Thymus (tissue), 11 donors: Measurements from ENCODE around the gene ARSB. TPM values are rescaled to one million over a fixed set of nuclear protein-coding genes. Genes with fewer than 3 reads are reported as not detected.
A peak's percentile ranks its signal among the peaks of the same experiment; 100 is the strongest.

Experiments
- DNase-seq, 9 donors: peaks; one replicate each; pipeline ENCODE4 v3.0.0-alpha.2; 2013; ENCODE audit warnings: low spot score in 9 of 9, low read depth in 6 of 9, missing footprints in 1 of 9
- H3K27ac ChIP-seq, 2 donors: one replicate each; pipeline ENCODE4 v1.5.1; 2013; ENCODE audit warnings: control low read depth in 1 of 2, low read depth in 1 of 2, low read length in 1 of 2, mild to moderate bottlenecking in 1 of 2, moderate library complexity in 1 of 2
- H3K27me3 ChIP-seq, 2 donors: one replicate each; pipeline ENCODE4 v1.5.1; 2013; ENCODE audit warnings: low read length in 1 of 2; ENCODE audit not compliant: control insufficient read depth in 2 of 2, insufficient read depth in 1 of 2
- H3K36me3 ChIP-seq, 2 donors: one replicate each; pipeline ENCODE4 v1.5.1; 2013; ENCODE audit warnings: low read length in 1 of 2, mild to moderate bottlenecking in 1 of 2, moderate library complexity in 1 of 2; ENCODE audit not compliant: control insufficient read depth in 2 of 2, insufficient read depth in 2 of 2
- H3K4me1 ChIP-seq, 2 donors: one replicate each; pipeline ENCODE4 v1.5.1; 2013; ENCODE audit warnings: low read length in 2 of 2; ENCODE audit not compliant: control insufficient read depth in 2 of 2, insufficient read depth in 2 of 2
- H3K4me3 ChIP-seq, 2 donors: one replicate each; pipeline ENCODE4 v1.5.1; 2013; ENCODE audit warnings: low read length in 2 of 2, control low read depth in 1 of 2, mild to moderate bottlenecking in 1 of 2
- H3K9me3 ChIP-seq, 2 donors: one replicate each; pipeline ENCODE4 v1.5.1; 2013; ENCODE audit warnings: low read length in 1 of 2, mild to moderate bottlenecking in 1 of 2; ENCODE audit not compliant: control insufficient read depth in 2 of 2, insufficient read depth in 1 of 2
- WGBS: extraction: QIAGEN DNeasy Blood & Tissue Kit; methylation state at CpG from one replicate; pipeline ENCODE4 v1.1.7; 2013; 5-methylcytosine and 5-hydroxymethylcytosine counted together
- polyA plus RNA-seq: library from polyadenylated mRNA; stranded (reverse); fragments of 200-250 nt; gene quantifications from one replicate; pipeline ENCODE4 v1.2.3, GENCODE V29; 2013
- total RNA-seq: library from RNA; stranded (reverse); fragments of 120-200 nt; gene quantifications from one replicate; pipeline ENCODE4 v1.2.4, GENCODE V29; 2013
- donor health status: healthy.

The ARSB gene
- total and polyA plus RNA-seq, 2 donors: 2.4 to 4.4 TPM

DNA sequence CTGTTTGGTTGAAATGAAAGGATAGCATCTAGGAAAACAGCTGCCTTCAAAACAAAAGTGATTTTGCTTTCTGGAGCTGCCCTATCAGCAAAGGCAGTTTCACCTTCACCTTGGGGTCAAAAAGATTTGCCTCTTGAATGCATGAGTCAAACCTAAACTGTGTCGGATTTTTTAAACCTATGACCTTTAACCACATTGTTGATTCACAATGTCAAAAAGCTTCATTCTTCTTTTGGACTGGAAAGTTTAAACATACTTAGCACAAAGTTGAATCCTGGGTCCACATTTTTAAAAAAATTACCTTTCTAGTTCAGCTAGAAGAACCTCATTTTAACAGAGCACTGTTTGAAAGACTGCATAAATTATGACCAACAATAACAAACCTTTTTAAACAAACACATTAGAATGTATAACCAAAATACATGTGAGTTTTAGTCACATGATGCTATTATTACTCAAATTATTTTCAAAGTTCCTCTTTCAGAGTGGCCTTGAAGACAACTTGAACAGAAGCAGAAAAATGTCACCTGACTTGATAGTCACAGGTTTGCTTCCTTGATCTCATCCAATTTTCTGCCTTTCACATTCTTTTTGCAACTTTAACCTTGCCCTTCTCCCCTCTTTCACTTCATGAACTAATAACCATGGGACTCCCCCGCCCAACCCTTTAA lies 226.8 kb downstream of the ARSB start:
- no peaks in the 10 kb centered on the region for H3K9me3 ChIP-seq
- WGBS: 90% methylated on average over 2 of the region's 2 CpGs
- DNase-seq: no peak
- H3K36me3 ChIP-seq: no peaks in the 10 kb centered on the region
- no peak overlapping the region for H3K4me3 ChIP-seq
- peaks cover 13 to 15% of the 10 kb centered on the region in 2 donors for H3K4me1 ChIP-seq
- no peaks in the 10 kb centered on the region for H3K27me3 ChIP-seq
- H3K27ac ChIP-seq: no peak overlapping the region

GRCh38 chr5:78757269-78758053 lies 227.6 kb downstream of the ARSB start:
- Histone ChIP-seq H3K4me1 (peaks cover 13 to 15% of the 10 kb centered on the region in 2 donors), H3K27ac (no peak overlapping the region), H3K27me3 (no peaks in the 10 kb centered on the region), H3K9me3 (no peaks in the 10 kb centered on the region), H3K4me3 (no peak overlapping the region), H3K36me3 (no peaks in the 10 kb centered on the region)
- WGBS: 57% methylated on average over 7 of the region's 7 CpGs
- peak in 5 of 9 donors; percentile 36 to 84 (median 57) for DNase-seq

GRCh38 chr5:78756858-78757257 lies 228.3 kb downstream of the ARSB start:
- H3K27ac ChIP-seq: no peak overlapping the region
- DNase-seq: no peak
- H3K9me3 ChIP-seq: no peaks in the 10 kb centered on the region
- H3K27me3 ChIP-seq: no peaks in the 10 kb centered on the region
- peaks cover 13 to 15% of the 10 kb centered on the region in 2 donors for H3K4me1 ChIP-seq
- no peak overlapping the region for H3K4me3 ChIP-seq
- H3K36me3 ChIP-seq: no peaks in the 10 kb centered on the region
- WGBS: 86% methylated on average over 3 of the region's 3 CpGs

GRCh38 chr5:78755822-78756429 lies 229.2 kb downstream of the ARSB start:
- DNase-seq: no peak
- Histone ChIP-seq H3K4me3 (no peak overlapping the region), H3K4me1 (peaks cover 13 to 15% of the 10 kb centered on the region in 2 donors), H3K36me3 (no peaks in the 10 kb centered on the region), H3K9me3 (no peaks in the 10 kb centered on the region), H3K27me3 (no peaks in the 10 kb centered on the region), H3K27ac (no peak overlapping the region)
- 94% methylated on average over 2 of the region's 2 CpGs for WGBS

DNA sequence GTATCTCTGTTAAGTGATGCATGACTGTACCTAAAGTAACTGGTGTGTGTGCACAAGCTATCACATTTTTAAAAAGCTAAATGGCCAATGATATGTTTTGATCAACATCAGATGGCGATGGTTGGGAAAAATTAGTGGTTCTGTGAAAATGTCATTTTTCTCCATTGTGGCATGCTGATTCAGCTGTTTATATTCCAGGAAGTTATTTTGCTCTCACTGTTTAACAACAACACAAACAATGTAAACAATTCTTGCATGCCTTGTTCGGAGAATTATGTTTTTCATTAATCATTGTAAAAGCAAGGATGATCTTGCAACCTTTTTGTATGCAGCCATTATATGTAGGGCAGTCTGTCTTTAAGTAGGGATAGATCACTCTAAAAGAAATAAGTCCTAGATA lies 230.5 kb downstream of the ARSB start:
- Histone ChIP-seq H3K36me3 (no peaks in the 10 kb centered on the region), H3K27ac (no peak overlapping the region), H3K9me3 (no peaks in the 10 kb centered on the region), H3K4me1 (peaks cover 13 to 15% of the 10 kb centered on the region in 2 donors), H3K27me3 (no peaks in the 10 kb centered on the region), H3K4me3 (no peak overlapping the region)
- 48% methylated on average over 2 of the region's 2 CpGs for WGBS
- no peak for DNase-seq

DNA sequence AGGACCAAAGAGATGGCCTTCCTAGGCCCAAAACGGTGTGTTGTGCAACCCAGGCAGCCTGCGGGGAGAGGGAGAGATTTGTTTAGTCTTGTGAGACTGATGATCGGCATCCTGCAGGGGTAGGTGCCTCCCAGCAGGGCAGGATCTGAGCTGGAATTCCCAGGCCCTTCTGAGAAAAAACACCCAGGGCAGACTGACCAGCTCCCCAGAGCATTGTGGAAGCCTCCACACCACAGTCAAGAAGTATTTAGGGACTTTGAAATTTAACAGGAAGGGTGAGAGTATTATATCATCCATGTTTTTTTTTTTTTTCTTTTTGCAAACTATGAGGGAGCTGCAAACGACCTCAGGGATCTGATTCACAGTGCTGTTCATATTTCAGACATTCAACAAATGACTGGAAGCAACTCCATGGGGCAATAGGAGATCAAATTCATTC lies 232.0 kb downstream of the ARSB start:
- DNase-seq: no peak
- H3K27ac ChIP-seq: no peak overlapping the region
- H3K9me3 ChIP-seq: no peaks in the 10 kb centered on the region
- H3K4me3 ChIP-seq: no peak overlapping the region
- no peaks in the 10 kb centered on the region for H3K27me3 ChIP-seq
- 97% methylated on average over 4 of the region's 4 CpGs for WGBS
- peaks cover 13 to 15% of the 10 kb centered on the region in 2 donors for H3K4me1 ChIP-seq
- no peaks in the 10 kb centered on the region for H3K36me3 ChIP-seq

GRCh38 chr5:78751872-78752271 lies 233.2 kb downstream of the ARSB start:
- 94% methylated on average over 1 of the region's 1 CpG for WGBS
- no peaks in the 10 kb centered on the region for H3K9me3 ChIP-seq
- H3K36me3 ChIP-seq: no peaks in the 10 kb centered on the region
- no peak overlapping the region for H3K27ac ChIP-seq
- H3K27me3 ChIP-seq: no peaks in the 10 kb centered on the region
- peaks cover 3% of the 10 kb centered on the region in 2 donors for H3K4me1 ChIP-seq
- DNase-seq: no peak
- H3K4me3 ChIP-seq: no peak overlapping the region

DNA sequence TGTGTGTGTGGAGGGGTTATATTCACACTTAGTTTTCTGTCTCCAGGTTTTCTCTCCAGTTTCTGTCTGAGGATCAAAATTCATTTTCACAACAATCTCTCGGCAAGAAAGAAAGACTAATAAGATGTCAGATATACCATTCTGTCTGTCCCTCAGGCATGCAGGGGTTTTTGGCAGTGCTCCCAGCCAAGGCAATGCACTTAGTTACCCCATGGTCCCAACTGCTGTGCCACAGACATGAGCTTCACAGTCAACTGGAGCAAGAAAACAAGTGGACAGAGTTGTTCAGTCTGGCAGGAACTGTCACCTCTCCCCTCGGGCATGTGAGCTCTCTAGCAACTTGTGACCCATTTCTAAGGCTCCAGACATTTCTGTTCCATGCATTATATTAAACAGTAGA lies 234.8 kb downstream of the ARSB start:
- no peak for DNase-seq
- H3K9me3 ChIP-seq: no peaks in the 10 kb centered on the region
- H3K36me3 ChIP-seq: no peaks in the 10 kb centered on the region
- H3K27me3 ChIP-seq: no peaks in the 10 kb centered on the region
- H3K27ac ChIP-seq: no peak overlapping the region
- WGBS: 45% methylated on average over 2 of the region's 2 CpGs
- H3K4me3 ChIP-seq: no peak overlapping the region
- H3K4me1 ChIP-seq: no peaks in the 10 kb centered on the region

GRCh38 chr5:78747705-78748359 lies 237.3 kb downstream of the ARSB start:
- WGBS: 96% methylated on average over 7 of the region's 7 CpGs

More at GRCh38 chr5:78747705-78748359, 237.3 kb downstream of the ARSB start:
- DNase-seq: no peak
- no peak overlapping the region for H3K4me3 ChIP-seq
- H3K27me3 ChIP-seq: no peaks in the 10 kb centered on the region
- no peaks in the 10 kb centered on the region for H3K36me3 ChIP-seq
- H3K27ac ChIP-seq: no peak overlapping the region
- H3K4me1 ChIP-seq: no peaks in the 10 kb centered on the region
- H3K9me3 ChIP-seq: no peaks in the 10 kb centered on the region
